GM19372 (cell line): Measurements from ENCODE around the gene SNAI1.
A peak's percentile ranks its signal among the peaks of the same experiment; 100 is the strongest.
"Not testable (repeated sequence)": the region's sequence is repeated elsewhere in the genome, so short reads cannot be mapped to it uniquely, and the experiment has no call there.

ENCODE experiments used
- ATAC-seq: cut with Tn5 transposase; IDR thresholded peaks from one replicate; pipeline ENCODE4 v1.9.1; 2021; ENCODE audit warnings: mild to moderate bottlenecking, low read depth, moderate library complexity; ENCODE audit not compliant: unreplicated experiment

The SNAI1 gene

GRCh38 chr20:49982346-49983122 lies at the start of gene SNAI1:
TSS of gene SNAI1 (plus strand) at chr20:49982980. CDS start at chr20:49983060, 80 bp downstream.
- ATAC-seq: peak; percentile 68

DNA sequence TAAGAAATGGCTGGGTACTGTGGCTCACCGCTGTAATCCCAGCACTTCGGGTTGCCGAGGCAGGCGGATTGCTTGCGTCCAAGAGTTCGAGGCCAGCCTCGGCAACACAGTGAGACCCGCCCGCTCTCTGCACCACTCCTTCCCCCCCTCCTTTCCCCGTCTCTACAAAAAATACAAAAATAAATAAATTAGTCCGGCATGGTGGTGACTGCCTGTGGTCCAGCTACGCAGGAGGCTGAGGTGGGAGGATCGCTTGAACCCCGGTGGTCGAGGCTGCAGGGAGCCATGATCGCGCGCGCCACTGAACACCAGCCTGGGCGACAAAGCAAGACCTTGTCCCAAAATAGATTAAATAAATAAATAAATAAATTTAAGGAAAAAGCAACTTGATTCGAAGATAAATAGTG lies 47.0 kb upstream of the SNAI1 start:
- peak; percentile 6 for ATAC-seq

DNA sequence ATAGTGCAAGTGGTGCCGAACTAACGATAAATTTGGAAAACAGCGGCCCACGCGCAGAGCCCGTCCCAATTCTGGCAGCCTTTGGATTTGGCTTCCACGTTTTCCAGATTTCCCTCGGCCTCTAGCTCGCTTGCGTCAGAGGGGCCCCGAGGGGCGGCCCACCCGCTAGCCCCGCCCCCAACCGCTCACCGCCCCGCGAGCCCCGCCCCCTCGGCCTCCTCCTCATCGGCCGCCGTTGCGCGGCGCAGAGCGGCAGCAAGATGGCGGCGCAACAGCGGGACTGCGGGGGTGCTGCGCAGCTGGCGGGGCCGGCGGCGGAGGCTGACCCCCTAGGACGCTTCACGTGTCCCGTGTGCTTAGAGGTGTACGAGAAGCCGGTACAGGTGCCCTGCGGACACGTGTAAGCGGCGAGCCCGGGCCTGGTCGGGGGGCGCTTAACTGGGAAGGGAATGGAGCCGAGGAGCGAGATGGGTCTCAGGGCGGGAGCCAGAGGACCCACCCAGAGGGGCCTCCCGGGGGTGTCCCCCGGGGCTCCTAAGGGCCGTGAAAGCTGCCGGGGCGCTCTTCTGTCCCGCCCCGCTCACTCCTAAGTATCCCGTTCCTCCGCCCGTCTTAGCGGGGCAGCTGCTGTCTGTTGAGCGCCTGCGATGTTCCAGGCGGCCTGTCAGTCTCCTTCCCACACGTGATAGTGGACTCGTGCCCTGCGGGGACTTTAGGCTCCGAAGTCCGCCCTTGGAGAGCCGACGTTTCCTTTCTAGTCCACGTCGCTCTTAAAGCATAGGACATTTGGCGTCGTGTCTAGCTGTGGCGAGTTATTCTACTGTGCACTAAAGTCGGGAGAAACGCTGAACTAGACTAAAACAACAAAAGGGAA lies 46.4 kb upstream of the SNAI1 start, which contains the start of gene RNF114:
TSS of gene RNF114 (plus strand) at position 245 of the 874 bp plus-strand sequence. CDS start at position 261, 16 bp downstream.
- peak; percentile 63 for ATAC-seq

DNA sequence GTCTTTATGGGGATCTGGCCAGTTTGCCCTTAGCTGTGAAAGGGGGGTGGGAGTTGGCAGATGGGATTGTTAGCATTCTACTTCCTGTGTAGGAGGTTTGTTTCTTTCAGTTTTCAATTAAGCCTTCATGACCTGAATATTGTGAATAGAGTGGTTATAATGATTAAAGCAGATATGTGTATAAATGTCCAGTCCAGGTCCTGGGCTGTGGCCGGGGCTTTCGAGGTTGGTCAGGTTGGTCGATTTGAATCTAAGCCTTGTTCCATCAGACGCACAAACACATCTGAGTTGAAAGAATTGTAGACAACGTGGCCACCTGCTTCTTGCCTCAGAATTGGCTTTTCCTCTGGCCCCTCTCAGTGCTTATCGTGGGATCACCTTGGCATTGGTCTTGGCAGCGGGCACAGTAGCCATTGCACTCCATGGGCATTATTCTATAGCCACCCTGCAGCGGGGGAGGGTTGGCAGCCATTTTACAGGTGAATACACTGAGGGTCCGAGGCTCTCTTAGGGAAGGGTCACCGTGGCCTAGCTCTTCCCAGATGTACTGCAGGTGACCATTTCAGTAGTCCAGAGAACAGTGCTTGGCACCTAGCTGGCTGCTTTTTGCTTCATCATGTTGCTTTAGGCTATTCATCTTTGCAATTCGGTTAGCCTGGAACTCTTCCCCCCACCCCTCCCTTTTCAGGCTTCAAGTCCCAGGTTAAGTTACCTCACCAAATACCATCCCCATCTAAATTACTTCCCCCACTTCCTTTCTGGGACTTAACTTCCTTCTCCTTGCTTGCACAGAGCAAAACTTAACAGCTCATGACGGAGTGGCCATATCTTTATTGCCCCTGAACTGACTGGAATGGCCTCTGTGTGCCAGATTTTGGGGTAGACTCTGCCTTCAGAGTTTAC lies 45.5 kb upstream of the SNAI1 start:
- ATAC-seq: no peak

DNA sequence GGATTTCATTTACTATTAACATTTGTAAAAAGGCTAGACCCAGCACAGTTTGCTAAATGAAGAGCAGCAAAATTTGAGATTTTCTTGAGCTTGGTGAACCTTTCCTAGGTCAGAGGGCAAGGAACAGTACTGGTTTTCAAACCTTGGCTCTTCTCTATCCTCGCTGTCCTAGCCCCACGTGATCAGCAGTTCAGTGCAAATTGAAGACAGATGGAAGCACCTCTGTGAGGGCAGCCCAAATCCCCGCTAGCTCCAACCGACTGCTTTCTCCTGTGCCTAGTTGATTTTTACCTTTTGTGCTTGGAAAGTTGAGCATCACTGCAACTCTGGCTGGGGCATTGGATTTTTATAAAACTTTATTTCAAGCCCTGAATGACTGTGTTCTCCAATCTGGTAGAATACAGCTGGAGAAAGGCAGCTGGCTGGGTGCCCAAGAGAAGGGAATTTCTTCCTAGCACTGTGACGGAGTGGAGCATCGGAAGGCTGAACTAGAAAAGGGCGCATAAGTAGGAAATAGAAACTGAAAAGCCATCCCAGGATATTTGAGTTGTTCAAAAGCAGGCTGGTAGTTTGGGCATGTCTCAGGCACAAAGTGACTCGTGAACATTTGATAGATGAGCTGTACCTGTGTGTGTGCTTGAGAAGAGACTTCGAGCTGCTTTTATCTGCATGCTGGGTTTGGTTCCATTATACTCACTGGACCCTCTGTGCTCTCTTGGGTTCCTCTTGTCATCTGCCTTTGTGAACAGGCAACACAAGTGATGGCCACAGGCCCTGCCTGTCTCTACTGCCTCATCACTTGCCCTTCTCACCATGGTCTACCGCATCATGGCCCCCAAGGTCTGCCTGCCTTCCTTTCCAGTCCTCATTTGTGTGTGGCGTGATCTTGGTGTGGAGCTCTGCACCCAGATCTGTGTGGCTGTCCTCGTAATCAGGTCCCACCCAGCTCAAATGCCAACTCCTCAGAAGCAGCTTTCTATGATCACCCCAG lies 44.3 kb upstream of the SNAI1 start:
- no peak for ATAC-seq

DNA sequence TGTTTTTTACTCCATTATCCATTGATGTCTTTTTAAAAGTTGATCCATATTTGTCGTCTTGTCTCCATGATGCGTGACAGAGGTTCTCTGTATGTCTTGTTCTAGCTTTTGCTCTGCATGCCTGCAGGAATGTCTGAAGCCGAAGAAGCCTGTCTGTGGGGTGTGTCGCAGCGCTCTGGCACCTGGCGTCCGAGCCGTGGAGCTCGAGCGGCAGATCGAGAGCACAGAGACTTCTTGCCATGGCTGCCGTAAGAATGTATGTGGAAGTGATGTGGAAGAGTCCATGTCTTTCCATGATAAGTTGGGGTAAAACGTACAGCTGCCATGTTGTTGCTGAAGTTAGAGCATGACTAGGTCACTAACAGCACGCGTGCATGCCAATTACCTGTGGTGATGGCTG lies 41.3 kb upstream of the SNAI1 start:
- ATAC-seq: no peak

- no peak for ATAC-seq
These were observed 40.5 kb upstream of the SNAI1 start for GRCh38 chr20:49942303-49942702.

DNA sequence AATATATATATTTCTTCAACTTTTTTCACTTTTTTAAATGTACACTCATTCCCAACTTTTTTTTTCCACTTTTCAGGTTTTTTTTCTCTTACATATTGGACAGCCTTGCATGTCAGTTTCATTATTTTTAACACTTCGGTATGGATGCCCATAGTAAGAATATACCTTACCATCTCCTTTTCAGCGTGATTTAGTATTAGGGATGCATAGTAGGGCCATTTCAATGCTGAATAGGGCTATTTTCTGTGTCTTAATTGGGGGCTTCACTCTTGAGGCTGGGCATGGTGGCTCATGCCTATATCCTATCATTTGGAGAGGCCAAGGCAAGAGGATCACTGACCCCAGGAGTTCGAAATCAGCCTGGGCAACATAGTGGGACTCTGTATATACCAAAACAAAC lies 39.8 kb upstream of the SNAI1 start:
- no peak for ATAC-seq

DNA sequence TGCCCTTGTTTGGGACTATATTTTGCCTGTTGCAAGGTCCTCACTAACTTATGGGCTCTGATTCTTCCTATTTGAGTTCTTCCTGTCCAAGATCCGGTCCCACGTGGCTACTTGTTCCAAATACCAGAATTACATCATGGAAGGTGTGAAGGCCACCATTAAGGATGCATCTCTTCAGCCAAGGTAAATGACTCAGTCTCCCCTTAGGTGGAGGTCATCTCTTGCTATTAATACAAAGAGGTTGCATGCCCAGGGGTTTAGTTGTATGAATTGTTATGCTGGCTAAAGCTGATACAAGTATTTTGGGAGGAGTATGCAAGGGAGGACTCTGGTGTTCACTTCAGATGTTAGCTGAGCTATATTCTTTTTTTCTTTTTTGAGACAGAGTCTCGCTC lies 37.5 kb upstream of the SNAI1 start:
- ATAC-seq: no peak

GRCh38 chr20:49945701-49946477 lies 36.9 kb upstream of the SNAI1 start:
- no peak for ATAC-seq

- ATAC-seq: no peak
These were observed 34.6 kb upstream of the SNAI1 start for GRCh38 chr20:49948178-49948577.

DNA sequence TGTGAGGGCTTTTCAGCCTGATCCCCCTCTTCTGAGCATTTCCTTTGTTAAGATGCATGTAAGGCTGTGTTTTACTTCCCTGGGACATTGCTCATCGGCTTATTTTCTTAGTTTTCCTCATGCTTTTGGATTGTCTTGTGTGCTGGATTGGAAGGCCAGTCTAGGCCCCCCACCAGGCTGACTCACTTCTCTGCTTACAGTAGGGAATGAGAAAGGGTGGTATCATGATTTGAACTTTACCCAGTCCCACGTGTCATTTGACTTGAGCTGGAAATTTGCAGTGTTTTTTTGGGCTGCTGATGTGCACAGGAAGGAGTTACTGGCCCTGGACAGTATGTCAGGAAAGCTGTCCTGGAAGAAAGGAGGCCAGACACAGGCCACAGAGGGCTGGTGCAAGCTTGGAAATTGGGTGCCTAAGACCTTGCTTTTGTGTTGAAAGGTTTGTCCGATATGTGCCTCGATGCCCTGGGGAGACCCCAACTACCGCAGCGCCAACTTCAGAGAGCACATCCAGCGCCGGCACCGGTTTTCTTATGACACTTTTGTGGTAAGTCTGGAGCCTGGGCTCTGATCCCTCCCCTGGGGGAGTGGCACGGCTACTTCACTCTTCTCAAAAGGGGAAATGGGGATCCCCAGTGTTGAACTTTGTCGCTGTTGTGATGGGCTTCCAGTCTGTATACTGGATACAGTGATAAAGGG lies 33.8 kb upstream of the SNAI1 start:
- no peak for ATAC-seq

GRCh38 chr20:49951151-49951550 lies 31.6 kb upstream of the SNAI1 start:
- ATAC-seq: no peak

DNA sequence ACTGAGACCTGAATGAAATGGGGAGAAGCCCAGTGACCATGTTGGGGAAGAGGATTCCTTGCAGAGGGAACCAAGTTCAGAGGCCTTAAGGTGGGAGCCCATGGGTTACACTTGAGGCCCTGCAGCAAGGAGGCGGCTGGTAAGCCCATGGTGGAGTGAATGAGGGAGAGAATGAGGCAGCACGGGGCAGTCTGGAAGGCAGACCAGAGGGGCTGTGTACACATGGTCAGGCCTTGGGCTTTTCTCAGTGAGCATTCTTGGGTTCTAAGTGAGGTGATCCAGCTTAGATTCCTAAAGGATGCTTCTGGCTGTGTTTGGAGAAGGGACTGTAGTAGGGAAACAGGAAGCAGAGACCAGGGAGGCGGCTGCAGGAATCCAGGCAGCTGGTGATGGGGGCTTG lies 27.6 kb upstream of the SNAI1 start:
- ATAC-seq: no peak

GRCh38 chr20:49955830-49956396 lies 26.9 kb upstream of the SNAI1 start:
- ATAC-seq: not testable (repeated sequence)

- ATAC-seq: no peak
These were observed 26.1 kb upstream of the SNAI1 start for GRCh38 chr20:49956689-49957088.

DNA sequence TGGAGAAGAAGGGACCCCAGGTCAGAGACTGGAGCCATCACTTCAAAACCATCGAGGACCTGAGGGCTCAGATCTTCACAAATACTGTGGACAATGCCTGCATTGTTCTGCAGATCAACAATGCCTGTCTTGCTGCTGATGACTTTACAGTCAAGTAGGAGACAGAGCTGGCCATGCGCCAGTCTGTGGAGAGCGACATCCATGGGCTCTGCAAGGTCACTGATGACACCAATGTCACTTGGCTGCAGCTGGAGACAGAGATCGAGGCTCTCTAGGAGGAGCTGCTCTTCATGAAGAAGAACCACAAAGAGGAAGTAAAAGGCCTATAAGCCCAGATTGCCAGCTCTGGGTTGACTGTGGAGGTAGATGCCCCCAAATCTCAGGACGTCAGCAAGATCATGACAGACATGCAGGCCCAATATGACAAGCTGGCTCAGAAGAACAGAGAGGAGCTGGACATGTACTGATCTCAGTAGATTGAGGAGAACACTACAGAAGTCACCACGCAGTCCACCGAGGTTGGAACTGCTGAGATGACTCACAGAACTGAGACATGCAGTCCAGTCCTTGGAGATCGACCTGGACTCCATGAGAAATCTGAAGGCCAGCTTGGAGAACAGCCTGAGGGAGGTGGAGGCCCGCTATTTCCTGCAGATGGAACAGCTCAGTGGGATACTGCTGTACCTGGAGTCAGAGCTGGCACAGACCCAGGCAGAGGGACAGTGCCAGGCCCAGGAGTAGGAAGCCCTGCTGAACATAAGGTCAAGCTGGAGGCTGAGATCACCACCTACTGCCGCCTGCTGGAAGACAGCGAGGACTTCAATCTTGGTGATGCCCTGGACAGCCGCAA lies 25.5 kb upstream of the SNAI1 start:
- not testable (repeated sequence) for ATAC-seq
